SK-N-SH treated with all-trans-retinoic acid at 6 μM for 48 hours (cell line): ENCODE results near the gene LILRB5.
"Not testable (repeated sequence)": the region's sequence is repeated elsewhere in the genome, so short reads cannot be mapped to it uniquely, and the experiment has no call there.

Experiments
- ATAC-seq: fragments of 200-7000 bp; cut with Tn5 transposase; 3 replicates; pipeline ENCODE4 v1.9.1; 2020; ENCODE audit warnings: mild to moderate bottlenecking, moderate library complexity
- ARNTL ChIP-seq: fragments of 450-650 bp; formaldehyde crosslinking; IDR thresholded peaks from 2 replicates; pipeline ENCODE4 v1.5.0; 2020; ENCODE audit warnings: low read depth, mild to moderate bottlenecking, moderate library complexity, borderline replicate concordance
- BACH2 ChIP-seq: fragments of 250-450 bp; sonication (Bioruptor Pico); IDR thresholded peaks from 2 replicates; pipeline ENCODE4 v1.9.0; 2021; ENCODE audit warnings: mild to moderate bottlenecking, borderline replicate concordance
- CREB5 ChIP-seq: fragments of 250-450 bp; sonication (Bioruptor Pico); IDR thresholded peaks from 2 replicates; pipeline ENCODE4 v1.5.1; 2020; ENCODE audit warnings: low read depth, mild to moderate bottlenecking, moderate library complexity
- CSDC2 ChIP-seq: fragments of 250-450 bp; sonication (Bioruptor Pico); IDR thresholded peaks from 2 replicates; pipeline ENCODE4 v1.5.0; 2020; ENCODE audit warnings: mild to moderate bottlenecking, moderate library complexity
- CSRNP3 ChIP-seq: fragments of 250-450 bp; sonication (Bioruptor Pico); IDR thresholded peaks from 2 replicates; pipeline ENCODE4 v1.5.1; 2021; ENCODE audit warnings: mild to moderate bottlenecking, moderate library complexity
- ESRRG ChIP-seq: fragments of 250-450 bp; sonication (Bioruptor Pico); IDR thresholded peaks from 2 replicates; pipeline ENCODE4 v1.6.1; 2021; ENCODE audit warnings: mild to moderate bottlenecking
- GLIS3 ChIP-seq: fragments of 250-450 bp; sonication (Bioruptor Pico); IDR thresholded peaks from 2 replicates; pipeline ENCODE4 v1.5.0; 2020; ENCODE audit warnings: mild to moderate bottlenecking, moderate library complexity
- ISL1 ChIP-seq: fragments of 250-450 bp; sonication (Bioruptor Pico); IDR thresholded peaks from 2 replicates; pipeline ENCODE4 v2.1.2; 2022; ENCODE audit warnings: mild to moderate bottlenecking, moderate library complexity
- OSR1 ChIP-seq: fragments of 250-450 bp; sonication (Bioruptor Pico); IDR thresholded peaks from 2 replicates; pipeline ENCODE4 v1.8.0; 2022; ENCODE audit warnings: moderate library complexity, mild to moderate bottlenecking, inconsistent platforms
- PATZ1 ChIP-seq: fragments of 250-450 bp; sonication (Bioruptor Pico); IDR thresholded peaks from 2 replicates; pipeline ENCODE4 v1.8.0; 2020; ENCODE audit warnings: mild to moderate bottlenecking, moderate library complexity, borderline replicate concordance
- POU6F1 ChIP-seq: fragments of 250-450 bp; sonication (Bioruptor Pico); IDR thresholded peaks from 2 replicates; pipeline ENCODE4 v1.8.0; 2021; ENCODE audit warnings: low read depth, mild to moderate bottlenecking, moderate library complexity, borderline replicate concordance
- PPARA ChIP-seq: fragments of 250-450 bp; sonication (Bioruptor Pico); IDR thresholded peaks from 2 replicates; pipeline ENCODE4 v1.5.0; 2020; ENCODE audit warnings: mild to moderate bottlenecking, borderline replicate concordance
- RARB ChIP-seq: fragments of 250-450 bp; sonication (Bioruptor Pico); IDR thresholded peaks from 2 replicates; pipeline ENCODE4 v1.8.0; 2021; ENCODE audit warnings: mild to moderate bottlenecking, moderate library complexity
- SNAI2 ChIP-seq: fragments of 250-450 bp; sonication (Bioruptor Pico); IDR thresholded peaks from 2 replicates; pipeline ENCODE4 v1.5.0; 2020; ENCODE audit warnings: mild to moderate bottlenecking, moderate library complexity
- TCF4 ChIP-seq: fragments of 250-450 bp; sonication (Bioruptor Pico); IDR thresholded peaks from 2 replicates; pipeline ENCODE4 v1.8.0; 2021; ENCODE audit warnings: mild to moderate bottlenecking, moderate library complexity, borderline replicate concordance
- TSHZ2 ChIP-seq: fragments of 250-450 bp; sonication (Bioruptor Pico); IDR thresholded peaks from 2 replicates; pipeline ENCODE4 v1.5.0; 2020; ENCODE audit warnings: mild to moderate bottlenecking, moderate library complexity
- ZC3H10 ChIP-seq: fragments of 250-450 bp; sonication (Bioruptor Pico); IDR thresholded peaks from 2 replicates; pipeline ENCODE4 v1.5.1; 2021; ENCODE audit warnings: mild to moderate bottlenecking, moderate library complexity
- ZFP3 ChIP-seq: fragments of 250-450 bp; sonication (Bioruptor Pico); IDR thresholded peaks from 2 replicates; pipeline ENCODE4 v1.5.0; 2020; ENCODE audit warnings: mild to moderate bottlenecking, moderate library complexity
- ZFP30 ChIP-seq: fragments of 450-650 bp; formaldehyde crosslinking; IDR thresholded peaks from 2 replicates; pipeline ENCODE4 v1.5.0; 2022; ENCODE audit warnings: mild to moderate bottlenecking, moderate library complexity
- ZNF565 ChIP-seq: fragments of 450-650 bp; formaldehyde crosslinking; conservative IDR thresholded peaks from 2 replicates; pipeline ENCODE4 v1.5.0; 2020; ENCODE audit warnings: low read depth, mild to moderate bottlenecking, moderate library complexity
- ZNF70 ChIP-seq: fragments of 450-650 bp; formaldehyde crosslinking; IDR thresholded peaks from 2 replicates; pipeline ENCODE4 v1.5.0; 2020; ENCODE audit warnings: mild to moderate bottlenecking, moderate library complexity
- ZNF8 ChIP-seq: fragments of 450-650 bp; formaldehyde crosslinking; IDR thresholded peaks from 2 replicates; pipeline ENCODE4 v1.5.0; 2020; ENCODE audit warnings: mild to moderate bottlenecking, moderate library complexity

LILRB5 gene

GRCh38 chr19:54294539-54294938, 37.5 kb upstream of the LILRB5 start:
- no peak for TF ChIP-seq ESRRG (CRISPR knock-in tag)
- no peak for TF ChIP-seq ZNF565 (CRISPR knock-in tag)
- no peak for TF ChIP-seq ARNTL
- TF ChIP-seq ZFP30 = no peak
- TF ChIP-seq CREB5 (CRISPR knock-in tag) = no peak
- TF ChIP-seq POU6F1 (CRISPR knock-in tag) = no peak
- TF ChIP-seq TSHZ2 (CRISPR knock-in tag) = no peak
- no peak for TF ChIP-seq SNAI2 (CRISPR knock-in tag)
- no peak for TF ChIP-seq CSDC2 (CRISPR knock-in tag)
- no peak for TF ChIP-seq PATZ1 (CRISPR knock-in tag)
- no peak for TF ChIP-seq BACH2
- no peak for TF ChIP-seq ISL1 (CRISPR knock-in tag)
- no peak for TF ChIP-seq OSR1 (CRISPR knock-in tag)
- TF ChIP-seq TCF4 (CRISPR knock-in tag) = no peak
- TF ChIP-seq ZNF8 = no peak
- no peak for TF ChIP-seq RARB (CRISPR knock-in tag)
- TF ChIP-seq PPARA (CRISPR knock-in tag) = no peak
- ATAC-seq = no peak

GRCh38 chr19:54289160-54289559, 32.1 kb upstream of the LILRB5 start:
- not testable (repeated sequence) for ATAC-seq

GRCh38 chr19:54287456-54287855, 30.4 kb upstream of the LILRB5 start:
- ATAC-seq = no peak; the same call in 2 of the 3 replicates
- TF ChIP-seq POU6F1 (CRISPR knock-in tag) (no peak), CSDC2 (CRISPR knock-in tag) (no peak), PPARA (CRISPR knock-in tag) (no peak), GLIS3 (CRISPR knock-in tag) (no peak), ESRRG (CRISPR knock-in tag) (no peak), ZNF565 (CRISPR knock-in tag) (no peak), RARB (CRISPR knock-in tag) (no peak), ZNF8 (no peak), TSHZ2 (CRISPR knock-in tag) (no peak), ZFP30 (no peak), ZFP3 (CRISPR knock-in tag) (no peak), OSR1 (CRISPR knock-in tag) (no peak), ISL1 (CRISPR knock-in tag) (no peak), CSRNP3 (no peak), BACH2 (no peak), SNAI2 (CRISPR knock-in tag) (no peak), ZC3H10 (no peak), ZNF70 (no peak), PATZ1 (CRISPR knock-in tag) (no peak)

GRCh38 chr19:54286283-54286682, 29.2 kb upstream of the LILRB5 start:
- ATAC-seq = not testable (repeated sequence)
